SK-N-MC (cell line): ENCODE measurements around the gene LSM2.

Source experiments
- EZH2 ChIP-seq: fragments of 200-600 bp; sonication (generic); IDR thresholded peaks from one replicate; pipeline ENCODE4 v1.6.1; 2017; ENCODE audit warnings: antibody characterized with exemption
- POLR2AphosphoS5 ChIP-seq: IDR thresholded peaks from 2 replicates; pipeline ENCODE4 v1.6.1; 2012; ENCODE audit warnings: mild to moderate bottlenecking, low read depth, low read length, borderline replicate concordance

- TF ChIP-seq EZH2 (no peak), POLR2AphosphoS5 (no peak)
Measured at GRCh38 chr6:31778193-31778592, 28.6 kb downstream of the LSM2 start.
